Right lobe of liver (tissue), 6 donors: ENCODE measurements around the gene SLC6A20. TPM values are rescaled to one million over a fixed set of nuclear protein-coding genes. Genes with fewer than 3 reads are reported as not detected.

ENCODE experiments used
- ATAC-seq, 4 donors: fragments of 200-7000 bp; cut with Tn5 transposase; one replicate each; pipeline ENCODE4 v1.9.1; 2020; ENCODE audit warnings: mild to moderate bottlenecking in 4 of 4, moderate library complexity in 4 of 4
- DNase-seq, 3 donors: peaks; one replicate each; pipeline ENCODE4 v3.0.0-alpha.2; 2020
- H3K27ac ChIP-seq, 3 donors: fragments of 200-600 bp; one replicate each; pipeline ENCODE4 v1.8.0; 2022
- H3K27me3 ChIP-seq, 2 donors: fragments of 200-600 bp; one replicate each; pipeline ENCODE4 v1.8.0; 2022
- H3K36me3 ChIP-seq, 4 donors: fragments of 200-600 bp; sonication (generic) in 1 of 4; one replicate each; pipeline versions ENCODE4 v1.5.1 to v1.8.0; 2017 to 2022; ENCODE audit warnings: control low read depth in 1 of 4
- H3K4me1 ChIP-seq, 4 donors: fragments of 200-600 bp; sonication (generic) in 1 of 4; one replicate each; pipeline versions ENCODE4 v1.5.1 to v1.8.0; 2017 to 2022; ENCODE audit warnings: control low read depth in 1 of 4
- H3K4me3 ChIP-seq, 3 donors: fragments of 200-600 bp; one replicate each; pipeline ENCODE4 v1.8.0; 2022
- H3K9me3 ChIP-seq, 4 donors: fragments of 200-600 bp; sonication (generic) in 1 of 4; one replicate each; pipeline versions ENCODE4 v1.5.1 to v1.8.0; 2017 to 2022; ENCODE audit warnings: control low read depth in 1 of 4
- CTCF ChIP-seq, 4 donors: fragments of 200-600 bp in 3 of 4; fragments of 450-650 bp in 1 of 4; IDR thresholded peaks; one replicate each; pipeline versions ENCODE4 v1.5.1 to v1.8.0; 2016 to 2022; ENCODE audit warnings: antibody characterized with exemption in 4 of 4, mild to moderate bottlenecking in 2 of 4
- POLR2A ChIP-seq: fragments of 450-650 bp; IDR thresholded peaks from one replicate; pipeline ENCODE4 v1.6.1; 2017; ENCODE audit warnings: antibody characterized with exemption, mild to moderate bottlenecking
- WGBS: methylation state at CpG from one replicate; pipeline ENCODE4 v1.1.6; 2018; ENCODE audit warnings: low coverage, low lambda C conversion rate; ENCODE audit not compliant: insufficient coverage; ENCODE audit errors: missing lambda C conversion rate; 5-methylcytosine and 5-hydroxymethylcytosine counted together
- intact Hi-C, 2 donors: fragments of 100-400 bp; cut with DNase I; formaldehyde crosslinking; loops; one replicate each; pipeline versions ENCODE4 v1.11.2 to v1.14.1; 2022
- total RNA-seq, 6 experiments: library from RNA; depleted of rRNA in 2 of 6; stranded (reverse); fragments of >200 nt in 2 of 6; fragmentation: NEBNext Ultra II Directional in 3 of 6; extraction: Animal tissue kit (Norgen Biotek cat#: 25700) in 3 of 6; gene quantifications; one replicate each; pipeline versions ENCODE4 v1.1.0 to v1.2.4, GENCODE V29; 2016 to 2023
- donor health status: DM: no; HTN: yes; CAD: no.
- donor health status: DM: no; HTN: no; CAD: no.
- donor health status: DM: no; HTN: no; CAD: no.
- donor health status: DM: no; HTN: yes; CAD: no.
- donor health status: DM: no; HTN: yes; CAD: no.

SLC6A20 gene
- total RNA-seq, 6 experiments from 2014 or later = 0.07 to 0.21 (median 0.12) TPM; not detected in 3

DNA sequence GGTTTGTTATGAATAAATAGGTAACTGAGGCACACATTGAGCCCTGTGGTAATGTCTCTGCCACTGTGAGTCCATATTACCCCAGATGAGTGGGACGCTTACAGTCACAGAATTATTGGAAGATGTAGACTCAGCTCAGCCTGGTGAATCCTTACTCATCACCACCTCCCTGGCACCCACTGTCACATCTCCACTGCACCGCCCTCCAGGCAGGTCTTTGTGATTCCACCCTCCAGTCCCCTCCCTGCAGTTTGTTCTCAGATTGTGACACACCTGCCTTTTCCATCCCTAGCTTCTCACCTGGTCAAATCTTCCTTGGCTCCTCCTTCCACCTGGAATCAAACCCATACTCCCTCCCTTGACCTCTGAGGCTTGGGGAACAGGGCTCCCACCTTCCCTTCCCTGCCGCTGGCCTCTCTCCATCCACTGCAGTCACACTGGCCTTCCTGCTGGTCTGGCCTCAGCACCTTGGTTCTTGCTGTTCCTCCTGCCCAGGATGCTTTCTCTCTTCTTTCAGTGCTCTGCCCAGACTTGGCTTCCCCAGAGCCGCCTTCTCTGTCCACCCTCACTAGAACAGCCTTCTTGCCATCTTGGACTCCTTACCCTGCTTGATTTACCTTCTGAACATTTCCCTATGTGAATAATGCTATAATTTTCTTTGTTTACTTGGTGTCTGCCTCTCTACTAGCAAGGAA is 9.4 kb downstream of the SLC6A20 start:
- TF ChIP-seq POLR2A (no peak), CTCF (IDR thresholded peaks at IDR 0.05) (no peak)
- intact Hi-C loops = no loop called here
- no peaks in the 10 kb centered on the region for H3K36me3 ChIP-seq
- no peaks in the 10 kb centered on the region for H3K27me3 ChIP-seq
- DNase-seq (peak in 1 of 3 donors; percentile 16), ATAC-seq (no peak)
- H3K4me1 ChIP-seq = no peaks in the 10 kb centered on the region
- H3K9me3 ChIP-seq = no peaks in the 10 kb centered on the region
- 61% methylated on average over 4 of the region's 4 CpGs for WGBS
- no peak overlapping the region for H3K4me3 ChIP-seq
- no peak overlapping the region for H3K27ac ChIP-seq

DNA sequence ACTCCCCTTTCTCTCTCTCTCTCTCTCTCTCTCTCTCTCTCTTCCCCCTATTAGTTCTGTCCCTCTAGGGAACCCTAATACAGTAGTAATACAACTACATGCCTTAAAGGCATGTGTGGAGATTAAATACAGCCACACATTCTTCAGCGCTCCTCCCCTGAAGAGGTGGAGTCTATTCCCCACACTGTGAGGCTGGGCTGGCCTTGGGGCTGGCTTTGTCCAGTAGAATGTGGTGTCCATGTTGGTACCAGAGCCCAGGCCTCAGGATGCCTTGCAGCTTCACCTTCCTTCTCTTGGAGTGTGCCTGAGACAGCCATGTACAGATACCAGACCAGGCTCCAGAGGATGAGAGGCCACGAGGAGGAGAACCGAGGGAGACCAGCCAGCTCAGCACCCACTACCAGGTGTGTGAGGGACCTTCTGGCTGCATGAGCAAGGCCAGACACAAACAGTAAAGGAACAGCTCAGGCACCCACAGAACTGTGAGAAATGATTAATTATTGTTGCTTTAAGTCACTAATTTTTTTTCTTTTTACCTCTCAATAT is 10.7 kb downstream of the SLC6A20 start:
- Histone ChIP-seq H3K4me1 (no peaks in the 10 kb centered on the region), H3K27ac (no peak overlapping the region), H3K9me3 (no peaks in the 10 kb centered on the region), H3K36me3 (no peaks in the 10 kb centered on the region), H3K4me3 (no peak overlapping the region), H3K27me3 (no peaks in the 10 kb centered on the region)
- peak in 1 of 3 donors; percentile 23 for DNase-seq
- 100% methylated on average over 1 of the region's 3 CpGs for WGBS
- ATAC-seq = no peak
- intact Hi-C loops = no loop called here
- TF ChIP-seq CTCF (IDR thresholded peaks at IDR 0.05) (no peak), POLR2A (no peak)

GRCh38 chr3:45783667-45784066 is 12.7 kb downstream of the SLC6A20 start:
- ATAC-seq = no peak
- Histone ChIP-seq H3K4me1 (peaks cover 0 to 9% (median 4%) of the 10 kb centered on the region in 4 donors), H3K9me3 (no peaks in the 10 kb centered on the region), H3K27me3 (no peaks in the 10 kb centered on the region), H3K27ac (no peak overlapping the region), H3K4me3 (no peak overlapping the region), H3K36me3 (no peaks in the 10 kb centered on the region)
- intact Hi-C loops = no loop called here
- TF ChIP-seq CTCF (IDR thresholded peaks at IDR 0.05) (no peak), POLR2A (no peak)
- WGBS = 66% methylated on average over 2 of the region's 3 CpGs
- peak in 1 of 3 donors; percentile 12 for DNase-seq

DNA sequence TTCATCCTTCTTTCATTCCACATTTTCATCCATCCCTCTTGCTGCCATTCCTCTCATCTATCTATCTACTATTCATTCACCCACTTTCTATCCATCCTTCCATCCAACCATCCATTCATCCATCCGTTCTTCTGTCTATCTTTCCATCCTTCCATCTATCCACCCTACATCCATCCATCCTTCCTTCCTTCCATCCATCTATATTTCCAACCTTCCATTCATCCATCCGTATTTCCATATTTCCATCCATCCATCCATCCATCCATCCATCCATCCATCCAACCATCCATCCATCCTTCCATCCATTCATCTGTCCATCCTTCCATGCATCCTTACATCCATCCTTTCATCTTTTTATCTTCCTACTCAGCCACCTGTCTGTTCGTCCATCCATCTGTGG is 14.0 kb downstream of the SLC6A20 start:
- no peak overlapping the region for H3K27ac ChIP-seq
- TF ChIP-seq POLR2A (no peak), CTCF (IDR thresholded peaks at IDR 0.05) (no peak)
- no peaks in the 10 kb centered on the region for H3K27me3 ChIP-seq
- no peak overlapping the region for H3K4me3 ChIP-seq
- no peaks in the 10 kb centered on the region for H3K9me3 ChIP-seq
- ATAC-seq (no peak), DNase-seq (no peak)
- 76% methylated on average over 3 of the region's 3 CpGs for WGBS
- intact Hi-C loops = no loop called here
- no peaks in the 10 kb centered on the region for H3K36me3 ChIP-seq
- H3K4me1 ChIP-seq = peaks cover 0 to 13% (median 6%) of the 10 kb centered on the region in 4 donors
